KMS-11 (cell line): ENCODE data around the gene SIAH2.

ENCODE experiments used
- H2AFZ ChIP-seq: fragments of 200-600 bp; sonication (generic); 2 replicates; pipeline ENCODE4 v1.6.1; 2016; ENCODE audit warnings: antibody characterized with exemption, mixed run types, low read depth
- H3K27ac ChIP-seq: fragments of 200-600 bp; sonication (generic); 2 replicates; pipeline ENCODE4 v1.6.1; 2016; ENCODE audit warnings: mild to moderate bottlenecking, mixed run types
- H3K27me3 ChIP-seq: fragments of 200-600 bp; sonication (generic); 2 replicates; pipeline ENCODE4 v1.6.1; 2017; ENCODE audit warnings: mild to moderate bottlenecking, low read depth, mixed run types, moderate library complexity; ENCODE audit not compliant: insufficient read depth
- H3K36me3 ChIP-seq: fragments of 200-600 bp; sonication (generic); 2 replicates; pipeline ENCODE4 v1.6.1; 2017; ENCODE audit warnings: mild to moderate bottlenecking, mixed run types; ENCODE audit not compliant: insufficient read depth
- H3K4me1 ChIP-seq: fragments of 200-600 bp; sonication (generic); 2 replicates; pipeline ENCODE4 v1.6.1; 2016; ENCODE audit warnings: mild to moderate bottlenecking, low read depth, mixed run types; ENCODE audit not compliant: poor library complexity, severe bottlenecking
- H3K4me2 ChIP-seq: fragments of 200-600 bp; sonication (generic); 2 replicates; pipeline ENCODE4 v1.7.0; 2016; ENCODE audit warnings: mild to moderate bottlenecking, mixed run types
- H3K4me3 ChIP-seq: fragments of 200-600 bp; sonication (generic); IDR thresholded peaks from 2 replicates; pipeline ENCODE4 v1.6.1; 2017; ENCODE audit warnings: low read depth, low read length, mixed read lengths; ENCODE audit not compliant: insufficient read depth
- H3K79me2 ChIP-seq: fragments of 200-600 bp; sonication (generic); 2 replicates; pipeline ENCODE4 v1.6.1; 2016; ENCODE audit warnings: low read depth, mixed run types; ENCODE audit not compliant: insufficient read depth
- H3K9ac ChIP-seq: fragments of 200-600 bp; sonication (generic); 2 replicates; pipeline ENCODE4 v1.6.1; 2016; ENCODE audit warnings: mild to moderate bottlenecking, mixed run types
- H4K20me1 ChIP-seq: fragments of 200-600 bp; sonication (generic); 2 replicates; pipeline ENCODE4 v1.6.1; 2016; ENCODE audit warnings: mild to moderate bottlenecking, mixed run types; ENCODE audit not compliant: insufficient read depth
- TF ChIP-seq, protein P1 (sequence below): fragments of 200-600 bp; sonication (generic); conservative IDR thresholded peaks from 2 replicates; pipeline ENCODE4 v1.6.1; 2017; ENCODE audit warnings: low read depth, mild to moderate bottlenecking, antibody characterized with exemption, low read length, moderate library complexity, mixed read lengths

Gene SIAH2

DNA sequence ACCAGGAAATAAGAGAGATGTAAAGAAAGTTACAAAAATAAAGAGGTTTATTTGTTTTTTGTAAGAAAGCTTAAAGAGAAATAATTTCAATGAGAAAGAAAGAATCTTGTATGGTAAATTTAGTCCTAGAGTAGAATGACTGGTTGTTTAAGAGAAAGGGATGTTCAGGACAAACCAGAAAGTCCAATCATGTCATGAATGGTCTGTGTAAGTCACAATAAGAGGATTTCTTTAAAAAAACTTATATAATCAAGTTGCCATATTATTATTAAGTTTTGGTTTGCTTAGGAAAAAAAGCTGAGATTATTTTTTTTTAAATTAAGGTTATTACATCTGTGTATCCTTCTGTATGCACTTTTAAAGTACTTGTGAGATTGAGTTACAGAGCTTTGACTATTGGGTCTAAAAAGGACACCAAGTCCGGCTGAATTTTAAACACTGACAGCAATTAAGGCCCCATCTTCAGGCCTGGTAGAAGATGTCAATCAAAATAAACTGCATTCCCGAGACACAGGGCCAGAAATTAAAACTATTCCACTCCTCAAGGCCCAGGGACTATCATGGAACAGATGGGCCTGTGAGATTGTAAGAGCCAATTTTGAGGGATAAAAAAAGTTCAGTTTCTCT is 71.4 kb downstream of the SIAH2 start:
- Histone ChIP-seq H3K36me3 (no peaks in the 10 kb centered on the region), H3K27me3 (no peaks in the 10 kb centered on the region), H3K4me3 (no peak overlapping the region), H4K20me1 (no peaks in the 10 kb centered on the region), H3K79me2 (no peaks in the 10 kb centered on the region), H3K27ac (no peak overlapping the region), H2AFZ (no peak overlapping the region), H3K4me2 (no peak overlapping the region), H3K9ac (no peak overlapping the region), H3K4me1 (no peaks in the 10 kb centered on the region)
- TF ChIP-seq, protein P1, sequence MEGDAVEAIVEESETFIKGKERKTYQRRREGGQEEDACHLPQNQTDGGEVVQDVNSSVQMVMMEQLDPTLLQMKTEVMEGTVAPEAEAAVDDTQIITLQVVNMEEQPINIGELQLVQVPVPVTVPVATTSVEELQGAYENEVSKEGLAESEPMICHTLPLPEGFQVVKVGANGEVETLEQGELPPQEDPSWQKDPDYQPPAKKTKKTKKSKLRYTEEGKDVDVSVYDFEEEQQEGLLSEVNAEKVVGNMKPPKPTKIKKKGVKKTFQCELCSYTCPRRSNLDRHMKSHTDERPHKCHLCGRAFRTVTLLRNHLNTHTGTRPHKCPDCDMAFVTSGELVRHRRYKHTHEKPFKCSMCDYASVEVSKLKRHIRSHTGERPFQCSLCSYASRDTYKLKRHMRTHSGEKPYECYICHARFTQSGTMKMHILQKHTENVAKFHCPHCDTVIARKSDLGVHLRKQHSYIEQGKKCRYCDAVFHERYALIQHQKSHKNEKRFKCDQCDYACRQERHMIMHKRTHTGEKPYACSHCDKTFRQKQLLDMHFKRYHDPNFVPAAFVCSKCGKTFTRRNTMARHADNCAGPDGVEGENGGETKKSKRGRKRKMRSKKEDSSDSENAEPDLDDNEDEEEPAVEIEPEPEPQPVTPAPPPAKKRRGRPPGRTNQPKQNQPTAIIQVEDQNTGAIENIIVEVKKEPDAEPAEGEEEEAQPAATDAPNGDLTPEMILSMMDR, result no peak
